Liver (tissue), 3 donors: Measurements from ENCODE around the gene EIF4H.

Experiments
- GABPA ChIP-seq, 2 donors: IDR thresholded peaks in 1 of 2; conservative IDR thresholded peaks in 1 of 2; 2 replicates each; pipeline ENCODE4 v1.6.1; 2016; ENCODE audit warnings: antibody characterized with exemption in 2 of 2, mild to moderate bottlenecking in 1 of 2, moderate library complexity in 1 of 2
- SP1 ChIP-seq: IDR thresholded peaks from 2 replicates; pipeline ENCODE4 v1.6.1; 2018; ENCODE audit warnings: antibody characterized with exemption, mild to moderate bottlenecking
- TF ChIP-seq, protein P1 (sequence below): fragments of 150-350 bp; IDR thresholded peaks from 2 replicates; pipeline ENCODE4 v1.5.1; 2017; ENCODE audit warnings: improper control_type of control experiment, low read depth, low read length; ENCODE audit not compliant: missing input control
- TF ChIP-seq, protein P2 (sequence below): IDR thresholded peaks from 2 replicates; pipeline ENCODE4 v1.6.1; 2016; ENCODE audit warnings: antibody characterized with exemption, mild to moderate bottlenecking
- TF ChIP-seq, protein P3 (sequence below): IDR thresholded peaks from 2 replicates; pipeline ENCODE4 v1.6.1; 2016; ENCODE audit warnings: antibody characterized with exemption
- donor health status: healthy.
- donor health status: healthy.

DNA sequence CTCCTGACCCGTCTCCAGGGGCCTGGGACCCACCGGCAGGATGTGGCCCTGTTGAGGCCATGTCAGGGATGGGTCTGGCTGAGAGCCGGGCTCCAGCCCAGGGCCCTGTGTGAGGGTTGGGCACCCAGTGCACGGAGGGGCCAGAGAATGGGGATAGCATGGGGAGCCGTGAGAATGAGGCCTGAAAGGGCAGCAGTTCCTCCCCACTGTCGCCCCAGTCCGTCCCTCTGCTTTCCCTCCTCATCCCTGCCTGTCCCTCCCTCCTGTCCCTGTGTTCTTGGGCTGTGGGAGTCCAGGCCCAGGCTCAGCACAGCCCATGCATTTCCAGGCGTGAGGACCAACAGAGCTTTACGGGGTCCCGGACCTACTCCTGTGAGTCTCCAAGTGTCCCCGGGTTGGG lies 45.3 kb downstream of the EIF4H start:
- TF ChIP-seq GABPA (IDR thresholded peaks at IDR 0.05 in 1 of 2, conservative IDR thresholded peaks at IDR 0.05 in 1 of 2): no peak
- TF ChIP-seq, protein P1, sequence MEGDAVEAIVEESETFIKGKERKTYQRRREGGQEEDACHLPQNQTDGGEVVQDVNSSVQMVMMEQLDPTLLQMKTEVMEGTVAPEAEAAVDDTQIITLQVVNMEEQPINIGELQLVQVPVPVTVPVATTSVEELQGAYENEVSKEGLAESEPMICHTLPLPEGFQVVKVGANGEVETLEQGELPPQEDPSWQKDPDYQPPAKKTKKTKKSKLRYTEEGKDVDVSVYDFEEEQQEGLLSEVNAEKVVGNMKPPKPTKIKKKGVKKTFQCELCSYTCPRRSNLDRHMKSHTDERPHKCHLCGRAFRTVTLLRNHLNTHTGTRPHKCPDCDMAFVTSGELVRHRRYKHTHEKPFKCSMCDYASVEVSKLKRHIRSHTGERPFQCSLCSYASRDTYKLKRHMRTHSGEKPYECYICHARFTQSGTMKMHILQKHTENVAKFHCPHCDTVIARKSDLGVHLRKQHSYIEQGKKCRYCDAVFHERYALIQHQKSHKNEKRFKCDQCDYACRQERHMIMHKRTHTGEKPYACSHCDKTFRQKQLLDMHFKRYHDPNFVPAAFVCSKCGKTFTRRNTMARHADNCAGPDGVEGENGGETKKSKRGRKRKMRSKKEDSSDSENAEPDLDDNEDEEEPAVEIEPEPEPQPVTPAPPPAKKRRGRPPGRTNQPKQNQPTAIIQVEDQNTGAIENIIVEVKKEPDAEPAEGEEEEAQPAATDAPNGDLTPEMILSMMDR: no peak
- no peak for TF ChIP-seq SP1
- TF ChIP-seq, protein P2, sequence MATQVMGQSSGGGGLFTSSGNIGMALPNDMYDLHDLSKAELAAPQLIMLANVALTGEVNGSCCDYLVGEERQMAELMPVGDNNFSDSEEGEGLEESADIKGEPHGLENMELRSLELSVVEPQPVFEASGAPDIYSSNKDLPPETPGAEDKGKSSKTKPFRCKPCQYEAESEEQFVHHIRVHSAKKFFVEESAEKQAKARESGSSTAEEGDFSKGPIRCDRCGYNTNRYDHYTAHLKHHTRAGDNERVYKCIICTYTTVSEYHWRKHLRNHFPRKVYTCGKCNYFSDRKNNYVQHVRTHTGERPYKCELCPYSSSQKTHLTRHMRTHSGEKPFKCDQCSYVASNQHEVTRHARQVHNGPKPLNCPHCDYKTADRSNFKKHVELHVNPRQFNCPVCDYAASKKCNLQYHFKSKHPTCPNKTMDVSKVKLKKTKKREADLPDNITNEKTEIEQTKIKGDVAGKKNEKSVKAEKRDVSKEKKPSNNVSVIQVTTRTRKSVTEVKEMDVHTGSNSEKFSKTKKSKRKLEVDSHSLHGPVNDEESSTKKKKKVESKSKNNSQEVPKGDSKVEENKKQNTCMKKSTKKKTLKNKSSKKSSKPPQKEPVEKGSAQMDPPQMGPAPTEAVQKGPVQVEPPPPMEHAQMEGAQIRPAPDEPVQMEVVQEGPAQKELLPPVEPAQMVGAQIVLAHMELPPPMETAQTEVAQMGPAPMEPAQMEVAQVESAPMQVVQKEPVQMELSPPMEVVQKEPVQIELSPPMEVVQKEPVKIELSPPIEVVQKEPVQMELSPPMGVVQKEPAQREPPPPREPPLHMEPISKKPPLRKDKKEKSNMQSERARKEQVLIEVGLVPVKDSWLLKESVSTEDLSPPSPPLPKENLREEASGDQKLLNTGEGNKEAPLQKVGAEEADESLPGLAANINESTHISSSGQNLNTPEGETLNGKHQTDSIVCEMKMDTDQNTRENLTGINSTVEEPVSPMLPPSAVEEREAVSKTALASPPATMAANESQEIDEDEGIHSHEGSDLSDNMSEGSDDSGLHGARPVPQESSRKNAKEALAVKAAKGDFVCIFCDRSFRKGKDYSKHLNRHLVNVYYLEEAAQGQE: no peak
- TF ChIP-seq, protein P3, sequence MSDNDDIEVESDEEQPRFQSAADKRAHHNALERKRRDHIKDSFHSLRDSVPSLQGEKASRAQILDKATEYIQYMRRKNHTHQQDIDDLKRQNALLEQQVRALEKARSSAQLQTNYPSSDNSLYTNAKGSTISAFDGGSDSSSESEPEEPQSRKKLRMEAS: no peak
